ENCODE measurements around the gene BACH1. TPM values are rescaled to one million over a fixed set of nuclear protein-coding genes. Genes with fewer than 3 reads are reported as not detected.

Gene BACH1
- total and polyA plus RNA-seq, 2 of the 8 experiments (the other 6 are each of a cell fraction or from before 2014, with no cell fraction given) = 6.9 to 50.7 TPM

GRCh38 chr21:29312981-29313380 lies 14.3 kb downstream of the BACH1 start (continued):
- TF ChIP-seq, protein P1, sequence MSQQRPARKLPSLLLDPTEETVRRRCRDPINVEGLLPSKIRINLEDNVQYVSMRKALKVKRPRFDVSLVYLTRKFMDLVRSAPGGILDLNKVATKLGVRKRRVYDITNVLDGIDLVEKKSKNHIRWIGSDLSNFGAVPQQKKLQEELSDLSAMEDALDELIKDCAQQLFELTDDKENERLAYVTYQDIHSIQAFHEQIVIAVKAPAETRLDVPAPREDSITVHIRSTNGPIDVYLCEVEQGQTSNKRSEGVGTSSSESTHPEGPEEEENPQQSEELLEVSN (IDR thresholded peaks at IDR 0.05) = no peak
- TF ChIP-seq CHD2 (IDR thresholded peaks at IDR 0.05; ENCODE audit: low read length) = no peak

Measured in H1 (cell line).